B cell (primary cell): ENCODE data around the gene CMTM6.

Experiments used
- EZH2 ChIP-seq: IDR thresholded peaks from 2 replicates; pipeline ENCODE4 v1.6.1; 2012; ENCODE audit warnings: borderline replicate concordance, low read depth, mild to moderate bottlenecking, moderate library complexity, low read length; ENCODE audit not compliant: insufficient read depth, poor library complexity, severe bottlenecking
- TF ChIP-seq, protein P1 (sequence below): fragments of 200-600 bp; IDR thresholded peaks from one replicate; pipeline ENCODE4 v1.8.0; 2022; ENCODE audit warnings: antibody characterized with exemption, mild to moderate bottlenecking

DNA sequence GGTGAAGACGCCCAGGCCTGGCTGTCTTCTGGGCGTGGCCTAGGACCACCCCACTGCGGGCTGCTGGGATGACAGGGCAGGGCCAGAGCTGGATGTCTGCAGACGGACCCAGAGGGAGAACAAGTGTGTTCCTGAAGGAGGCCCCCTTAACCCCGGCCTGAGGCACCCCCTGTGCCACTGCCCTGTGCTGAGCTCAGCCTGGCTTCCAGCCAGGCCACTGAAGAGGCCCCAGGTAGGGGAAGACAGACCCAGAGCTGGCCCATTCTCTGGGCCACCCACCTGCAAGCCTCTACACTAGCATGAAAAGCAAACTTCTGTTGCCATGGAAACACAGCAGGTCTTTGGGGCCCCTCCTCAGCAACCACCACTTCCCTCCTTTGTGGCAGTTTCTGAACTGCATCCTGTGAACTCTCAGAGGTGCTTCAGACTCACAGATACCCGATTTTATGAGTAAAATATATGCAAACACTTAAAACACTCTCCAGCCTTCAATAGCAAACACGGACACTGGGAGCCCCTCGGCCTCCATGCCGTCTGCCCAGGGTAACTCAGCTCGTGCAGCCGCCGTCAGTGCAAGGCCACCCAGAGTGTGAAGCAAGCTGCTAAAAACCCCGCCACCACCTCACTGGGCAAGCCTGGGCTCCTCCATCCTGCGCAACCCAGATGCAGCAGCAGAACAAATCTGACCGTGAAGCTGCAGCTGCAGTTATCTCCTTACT is 42.5 kb downstream of the CMTM6 start:
- TF ChIP-seq, protein P1, sequence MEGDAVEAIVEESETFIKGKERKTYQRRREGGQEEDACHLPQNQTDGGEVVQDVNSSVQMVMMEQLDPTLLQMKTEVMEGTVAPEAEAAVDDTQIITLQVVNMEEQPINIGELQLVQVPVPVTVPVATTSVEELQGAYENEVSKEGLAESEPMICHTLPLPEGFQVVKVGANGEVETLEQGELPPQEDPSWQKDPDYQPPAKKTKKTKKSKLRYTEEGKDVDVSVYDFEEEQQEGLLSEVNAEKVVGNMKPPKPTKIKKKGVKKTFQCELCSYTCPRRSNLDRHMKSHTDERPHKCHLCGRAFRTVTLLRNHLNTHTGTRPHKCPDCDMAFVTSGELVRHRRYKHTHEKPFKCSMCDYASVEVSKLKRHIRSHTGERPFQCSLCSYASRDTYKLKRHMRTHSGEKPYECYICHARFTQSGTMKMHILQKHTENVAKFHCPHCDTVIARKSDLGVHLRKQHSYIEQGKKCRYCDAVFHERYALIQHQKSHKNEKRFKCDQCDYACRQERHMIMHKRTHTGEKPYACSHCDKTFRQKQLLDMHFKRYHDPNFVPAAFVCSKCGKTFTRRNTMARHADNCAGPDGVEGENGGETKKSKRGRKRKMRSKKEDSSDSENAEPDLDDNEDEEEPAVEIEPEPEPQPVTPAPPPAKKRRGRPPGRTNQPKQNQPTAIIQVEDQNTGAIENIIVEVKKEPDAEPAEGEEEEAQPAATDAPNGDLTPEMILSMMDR, result no peak
- TF ChIP-seq EZH2, result no peak
